NCI-H2029 treated with DMSO at 0.1 percent for 48 hours (cell line): Measurements from ENCODE around the gene SCAF11.

Source experiments
- DNase-seq: peaks from one replicate; lab custom pipeline; 2025; lab: John Stamatoyannopoulos, UW

SCAF11 gene

DNA sequence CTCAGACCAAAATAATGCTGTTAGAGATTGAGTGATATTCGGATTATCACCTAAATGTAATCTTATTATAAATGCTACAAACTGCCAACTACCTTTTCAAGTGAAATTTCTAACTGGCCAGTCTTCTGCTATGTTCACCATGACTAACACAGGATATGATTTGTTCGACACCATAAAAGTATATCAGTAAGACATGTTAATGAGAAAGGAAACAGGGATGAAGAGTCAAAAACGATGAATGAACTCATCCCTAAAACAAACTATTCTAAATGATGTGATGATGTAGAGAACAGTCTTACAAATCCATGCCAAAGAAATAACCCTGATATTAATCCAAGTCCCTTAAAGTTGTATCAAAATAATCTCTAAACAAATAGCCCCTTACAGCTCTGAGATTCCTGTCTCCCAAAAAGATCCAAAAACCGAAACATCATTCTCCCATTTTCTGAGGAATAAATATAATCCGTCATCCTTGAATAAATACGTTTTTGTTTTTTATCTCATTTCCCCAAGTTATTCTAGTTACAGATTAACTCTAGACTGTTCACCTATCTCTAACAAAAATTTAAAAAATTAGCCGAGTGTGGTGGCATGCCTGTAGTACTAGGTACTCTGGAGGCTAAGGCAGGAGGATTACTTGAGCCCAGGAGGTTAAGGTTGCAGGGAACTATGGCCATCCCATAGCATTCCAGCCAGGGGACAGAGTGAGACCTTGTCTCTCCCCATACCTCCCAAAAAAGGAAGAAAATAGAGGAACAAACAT is 9.1 kb downstream of the SCAF11 start:
- no peak for DNase-seq

DNA sequence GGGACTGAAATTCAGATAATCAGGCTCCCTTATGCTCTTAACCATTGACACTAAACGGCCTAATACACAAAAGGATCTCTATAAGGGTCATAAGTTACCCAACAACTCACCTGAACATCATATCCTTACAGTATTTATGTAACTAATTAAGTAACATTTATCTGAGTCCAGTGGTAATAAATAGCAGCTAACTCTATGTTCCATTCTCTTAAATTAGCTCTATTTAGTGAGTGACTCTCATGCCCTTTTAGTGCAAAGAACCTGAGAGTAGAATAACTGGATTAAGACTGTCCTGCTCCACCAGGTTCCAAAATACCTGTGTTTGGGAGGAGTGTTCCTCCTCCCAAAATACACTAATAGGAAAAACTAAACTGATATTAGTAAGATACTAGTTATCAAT is 9.8 kb downstream of the SCAF11 start:
- no peak for DNase-seq

DNA sequence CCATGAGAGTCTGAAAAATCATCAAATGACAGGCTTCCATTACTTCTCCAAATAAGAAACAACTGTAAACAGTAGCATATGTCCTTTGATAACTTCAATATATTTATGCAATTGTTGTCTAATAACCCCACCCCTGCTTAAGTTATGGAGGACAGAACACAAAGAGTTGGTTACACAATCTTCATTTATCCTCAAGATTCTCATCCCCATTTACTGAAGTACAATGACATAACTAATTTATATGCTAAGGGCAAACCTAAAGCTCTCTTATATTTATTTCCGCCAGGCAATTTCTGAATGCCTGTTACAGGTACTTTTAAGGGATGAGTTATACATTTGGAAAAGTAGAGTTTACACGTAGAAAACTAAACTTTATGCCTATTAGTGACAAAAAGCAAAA is 12.3 kb downstream of the SCAF11 start:
- DNase-seq: no peak

DNA sequence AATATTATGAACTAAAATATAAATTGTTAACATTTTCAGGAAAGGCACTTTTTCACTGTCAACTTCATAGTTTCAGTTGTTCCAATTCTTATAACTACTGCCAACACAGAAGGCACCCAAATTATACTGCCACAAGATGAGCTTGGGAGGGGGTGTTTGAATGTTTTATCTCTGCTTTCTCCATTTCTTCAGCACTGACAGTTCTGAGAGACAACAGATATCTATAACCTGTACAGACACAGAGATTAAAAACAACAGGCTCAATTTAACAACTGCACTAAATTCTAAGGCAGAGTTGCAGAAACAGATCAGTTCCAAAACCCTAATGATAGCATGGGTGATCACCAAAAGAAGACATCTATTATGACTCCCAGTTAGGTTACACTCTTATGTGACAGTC is 12.8 kb downstream of the SCAF11 start:
- DNase-seq: no peak

DNA sequence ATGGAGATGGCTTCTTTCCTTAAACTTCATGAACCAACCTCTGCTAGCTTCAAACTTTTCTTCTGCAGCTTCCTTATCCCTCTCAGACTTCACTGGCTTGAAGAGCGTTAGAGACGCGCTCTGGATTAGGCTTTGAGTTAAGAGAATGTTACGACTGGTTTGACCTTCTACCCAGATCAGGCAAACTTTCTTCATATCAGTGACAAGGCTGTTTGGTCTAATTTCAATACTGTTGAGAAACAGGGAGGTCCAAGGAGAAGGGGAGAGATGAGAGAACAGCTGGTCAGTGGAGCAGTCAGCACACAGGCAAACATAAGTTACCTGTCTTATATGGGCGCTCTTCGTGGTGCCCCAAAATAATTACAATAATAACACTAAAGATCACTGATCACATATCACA is 14.9 kb downstream of the SCAF11 start:
- no peak for DNase-seq

DNA sequence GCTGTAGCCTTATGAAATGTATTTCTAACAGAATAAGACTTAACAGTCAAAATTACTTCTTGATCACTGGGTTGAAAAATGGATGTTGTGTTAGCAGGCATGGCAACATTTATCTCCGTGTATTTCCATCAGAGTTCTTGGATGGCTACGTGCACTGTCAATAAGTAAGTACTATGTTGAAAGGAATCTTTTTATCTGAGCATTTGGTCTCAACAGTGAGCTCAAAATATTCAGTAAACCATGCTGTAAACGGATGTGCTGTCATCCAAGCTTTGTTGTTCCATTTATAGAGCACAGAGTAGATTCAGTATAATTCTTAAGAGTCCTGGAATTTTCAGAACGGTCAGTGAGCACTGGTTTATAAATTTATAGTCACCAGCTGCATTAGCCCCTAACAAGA is 15.5 kb downstream of the SCAF11 start:
- DNase-seq: no peak

DNA sequence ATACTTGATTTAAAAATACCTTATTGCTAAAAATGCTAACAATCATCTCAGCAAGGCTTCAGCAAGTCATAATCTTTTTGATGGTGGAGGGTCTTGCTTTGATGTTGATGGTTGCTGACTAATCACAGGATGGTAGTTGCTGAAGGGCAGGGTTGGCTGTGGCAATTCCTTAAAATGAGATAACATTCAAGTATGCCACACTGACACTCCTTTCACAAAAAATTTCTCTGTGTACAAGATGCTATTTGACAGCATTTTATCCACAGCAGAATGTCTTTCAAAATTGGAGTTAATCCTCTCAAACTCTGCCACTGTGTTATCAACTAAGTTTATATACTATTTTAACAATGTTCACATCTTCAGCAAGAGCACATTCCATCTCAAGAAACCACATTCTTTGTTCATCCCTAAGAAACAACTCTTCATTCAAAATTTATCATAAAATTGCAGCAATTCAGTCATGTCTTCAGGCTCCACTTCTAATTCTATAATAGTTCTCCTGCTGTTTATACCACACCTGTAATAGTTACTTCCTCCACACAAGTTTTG is 16.1 kb downstream of the SCAF11 start:
- no peak for DNase-seq

DNA sequence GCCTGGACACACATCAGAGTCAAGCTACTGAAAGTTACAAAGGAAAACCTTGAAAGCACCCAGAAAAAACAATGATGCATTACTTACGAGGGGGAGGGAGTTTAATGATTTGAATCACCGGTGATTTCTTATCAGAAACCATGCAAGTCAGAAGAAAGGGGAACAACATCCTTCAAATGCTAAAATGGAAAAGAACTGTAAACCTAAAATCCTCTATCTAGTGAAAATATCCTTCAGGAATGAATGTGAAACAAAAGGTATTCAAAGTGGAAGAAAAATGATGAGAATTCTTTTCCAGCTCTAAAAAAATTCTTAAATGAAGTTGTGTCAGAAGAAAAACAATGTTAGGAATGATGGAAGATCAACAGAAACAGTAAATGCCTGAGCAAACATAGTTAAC is 16.8 kb downstream of the SCAF11 start:
- no peak for DNase-seq

DNA sequence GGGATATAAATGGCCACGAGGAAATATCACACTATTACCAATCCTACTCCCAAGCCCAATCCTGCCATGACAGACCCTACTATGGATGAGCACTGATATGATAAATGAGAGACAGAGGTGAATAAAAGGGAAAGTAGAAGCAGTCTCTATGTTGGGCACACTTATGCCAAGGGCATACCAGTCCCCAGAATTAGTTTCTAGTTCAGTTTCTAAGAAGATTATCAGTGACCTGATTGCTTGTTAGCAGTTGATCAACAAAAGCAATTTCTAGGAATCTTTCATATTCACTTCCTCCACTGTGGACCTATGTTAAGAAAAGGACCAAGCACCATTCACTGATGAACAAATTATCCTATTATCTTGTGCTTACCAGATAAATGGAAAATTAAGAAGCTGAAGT is 20.0 kb downstream of the SCAF11 start:
- no peak for DNase-seq

DNA sequence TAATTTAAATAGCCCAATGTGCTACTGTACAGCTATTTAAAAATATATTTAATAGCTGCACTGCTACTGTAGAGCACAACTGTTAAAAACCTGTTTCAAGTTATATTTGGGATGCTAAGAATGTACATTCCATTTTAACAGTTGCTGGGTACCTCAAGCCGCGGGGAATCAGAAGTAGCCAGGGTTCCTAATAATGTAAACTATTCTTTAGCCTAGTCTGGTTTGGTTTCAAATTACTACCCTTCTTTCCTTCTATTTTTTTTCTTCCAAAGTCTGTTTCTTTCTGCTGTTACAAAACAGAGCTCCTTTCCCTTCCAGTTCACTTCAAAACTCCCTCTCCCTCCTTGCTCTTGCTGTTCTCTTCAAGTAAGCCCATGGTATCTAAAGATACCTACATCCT is 21.3 kb downstream of the SCAF11 start:
- no peak for DNase-seq

DNA sequence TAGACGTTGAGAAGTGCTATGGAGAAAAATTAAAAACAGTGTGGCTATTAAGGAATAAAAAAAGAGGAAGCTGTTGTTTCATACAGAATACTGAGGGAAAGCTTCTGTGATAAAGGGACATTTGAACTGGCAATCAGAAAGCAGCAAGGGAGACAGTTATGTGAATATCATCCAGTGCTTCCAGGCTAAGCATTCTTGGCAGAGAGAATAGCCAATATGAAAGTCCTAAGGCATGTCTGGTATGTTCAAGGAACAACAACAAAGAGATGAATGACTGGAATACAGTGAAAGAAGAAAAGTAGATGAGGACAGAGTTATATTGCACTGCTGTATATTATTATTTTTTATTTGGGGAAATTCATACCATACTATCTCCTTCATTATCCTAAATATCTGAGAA is 23.9 kb downstream of the SCAF11 start:
- DNase-seq: no peak

DNA sequence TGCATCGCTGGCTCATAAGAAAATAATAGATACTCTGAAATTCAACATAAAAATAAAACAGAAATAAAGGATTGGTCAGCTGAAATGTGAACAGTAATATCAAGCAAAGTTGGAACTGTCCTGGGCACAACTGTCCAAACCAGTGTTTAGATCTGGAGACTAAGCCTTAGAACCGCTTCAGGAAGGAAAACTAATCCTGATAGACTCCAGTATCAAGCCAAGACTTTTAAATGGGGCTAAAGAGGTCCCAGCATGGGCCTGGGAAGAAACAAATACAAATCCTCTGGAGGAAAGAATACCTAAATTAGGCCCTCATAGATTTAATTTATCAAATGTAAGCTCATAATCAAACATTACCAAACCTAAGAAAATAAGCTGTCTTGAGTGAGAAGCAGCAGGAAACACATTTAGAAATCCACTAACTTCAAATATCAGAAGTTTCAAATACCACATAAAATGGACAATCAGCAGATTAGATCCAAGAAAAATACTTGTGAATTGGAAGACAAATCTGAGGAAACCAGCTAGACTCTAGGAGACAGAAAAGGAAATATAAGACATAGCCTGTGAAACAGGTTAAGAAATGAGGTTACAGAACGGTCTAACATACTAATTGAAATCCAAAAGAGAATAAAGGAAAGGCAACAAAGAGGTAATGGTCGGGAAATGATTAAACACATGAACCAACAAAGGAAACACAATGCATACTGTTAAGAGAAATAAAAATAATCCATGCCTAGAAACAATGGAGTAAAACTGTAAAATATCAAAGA is 27.6 kb downstream of the SCAF11 start:
- no peak for DNase-seq

DNA sequence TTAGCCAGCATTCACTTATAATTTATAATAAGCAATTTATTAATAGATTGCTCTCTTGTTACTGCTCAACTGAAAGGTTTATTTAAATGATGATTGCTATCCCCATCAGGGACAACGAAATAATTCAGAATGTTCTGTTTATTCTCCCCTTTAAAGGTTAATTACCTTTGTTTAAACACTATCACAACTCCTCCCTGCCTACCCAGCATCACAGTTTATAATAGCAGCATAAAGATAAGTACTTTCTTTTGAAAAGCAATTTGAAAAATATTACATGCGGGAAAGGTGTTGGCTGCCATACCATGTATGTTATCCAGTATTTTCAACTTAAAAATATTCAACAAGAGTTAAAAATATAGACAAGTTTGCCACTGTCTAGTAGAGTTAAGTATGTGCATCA is 30.6 kb downstream of the SCAF11 start:
- no peak for DNase-seq

DNA sequence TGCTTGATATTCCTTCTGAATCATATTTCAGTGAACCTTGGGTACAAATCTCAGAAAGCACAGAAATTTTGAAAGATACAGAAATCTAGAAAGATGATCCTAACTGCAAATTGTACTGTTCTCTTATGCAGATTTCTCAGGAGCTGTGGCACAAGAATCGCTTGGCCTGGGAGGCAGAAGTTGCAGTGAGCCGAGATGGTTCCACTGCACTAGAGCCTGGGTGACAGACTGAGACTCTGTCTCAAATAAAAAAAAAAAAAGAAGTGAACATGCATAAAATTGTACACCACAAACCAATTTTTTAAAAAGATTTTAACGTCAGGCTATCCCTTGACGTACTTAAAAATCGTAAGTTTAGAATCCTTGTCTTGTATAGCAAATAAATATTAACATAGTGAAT is 31.3 kb downstream of the SCAF11 start:
- DNase-seq: no peak

DNA sequence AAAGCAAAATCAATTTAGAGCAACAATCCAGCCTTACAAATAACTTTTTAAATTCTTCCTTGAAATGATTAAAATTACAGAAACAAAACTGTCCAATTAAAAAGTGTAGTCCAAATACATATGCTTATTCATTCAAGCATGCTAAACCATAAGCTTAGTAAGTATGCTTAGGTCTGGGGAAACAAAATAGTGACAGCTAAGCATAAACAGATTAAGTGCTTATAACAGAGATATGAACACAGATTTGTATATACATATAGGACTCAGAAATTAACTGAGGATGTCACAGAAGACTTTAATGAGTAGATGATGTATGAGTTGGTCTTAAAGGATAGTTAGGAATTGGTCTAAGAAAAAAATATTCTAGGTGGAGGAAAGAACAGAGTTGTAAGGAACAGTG is 41.8 kb downstream of the SCAF11 start:
- no peak for DNase-seq

DNA sequence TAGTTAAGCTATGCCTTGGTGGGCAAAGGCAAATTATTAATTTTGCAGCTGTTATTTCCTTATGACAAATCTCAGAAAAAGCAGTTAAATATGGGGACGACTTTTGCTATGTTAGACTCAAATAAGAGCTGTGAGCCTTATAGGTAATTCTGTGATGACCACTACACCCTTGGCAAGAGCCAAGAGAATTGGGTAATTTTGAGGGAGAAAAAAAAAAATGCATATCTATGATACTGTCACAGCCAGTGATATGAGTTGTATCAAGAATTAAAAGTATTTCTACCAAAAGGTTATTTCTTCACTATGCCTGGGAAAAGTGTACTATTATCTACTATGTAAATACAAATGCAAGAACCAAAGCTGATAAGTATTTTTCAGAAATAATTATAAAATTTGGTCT is 43.9 kb downstream of the SCAF11 start:
- no peak for DNase-seq

DNA sequence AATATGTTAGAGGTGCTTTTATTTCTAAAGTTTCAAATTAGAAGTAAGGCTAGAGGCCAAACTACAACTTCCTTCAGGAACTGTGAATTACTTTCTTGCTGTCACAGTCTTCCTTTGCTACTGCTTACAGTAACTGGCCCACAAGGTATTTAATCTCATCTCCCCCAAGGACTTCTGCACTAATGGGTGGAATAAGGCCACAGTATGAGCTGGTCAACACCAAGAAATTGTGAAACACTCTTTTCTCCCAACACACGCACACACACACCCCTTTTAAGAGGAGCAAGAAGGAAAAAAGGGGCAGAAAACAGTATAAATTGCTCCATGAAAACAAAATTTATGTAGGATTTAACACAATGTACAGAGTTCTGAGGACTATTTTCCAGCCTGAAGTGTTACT is 45.6 kb downstream of the SCAF11 start:
- no peak for DNase-seq

DNA sequence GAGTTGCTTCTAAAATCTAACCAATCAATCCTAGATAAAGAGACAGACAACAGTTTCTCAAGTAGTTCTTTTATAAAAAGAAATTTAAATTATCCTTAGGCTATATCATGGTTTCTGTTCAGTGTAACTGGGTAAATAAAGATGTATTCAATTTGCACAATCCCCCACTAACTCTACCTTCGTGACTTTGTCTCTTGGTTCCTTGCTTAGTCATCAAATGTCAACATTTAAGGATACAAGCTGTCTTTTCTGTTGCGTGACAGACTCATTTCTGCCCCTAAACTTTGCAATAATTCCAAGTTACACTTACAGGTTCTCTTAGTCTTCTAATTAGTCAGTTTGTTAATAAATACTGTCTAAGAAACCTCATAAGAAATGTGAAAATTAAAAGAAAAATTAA is 50.6 kb downstream of the SCAF11 start:
- DNase-seq: no peak

DNA sequence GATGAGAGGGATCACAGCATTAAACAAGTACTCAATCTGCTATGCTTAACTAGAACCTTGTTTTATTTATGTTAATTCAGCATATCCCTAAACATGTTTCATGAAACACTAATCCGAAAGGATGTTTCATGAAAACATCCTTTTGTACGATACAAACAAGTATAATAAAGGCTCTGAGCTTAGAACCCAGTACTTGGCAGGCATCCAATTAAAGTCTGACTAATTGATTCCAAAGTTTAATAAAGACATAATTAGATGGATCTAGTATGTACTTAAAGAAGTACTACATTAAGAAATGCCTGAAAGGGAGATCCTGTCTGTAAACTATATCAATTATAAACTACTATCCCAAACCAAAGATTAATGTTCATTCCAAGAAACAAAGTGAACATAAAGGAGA is 51.8 kb downstream of the SCAF11 start:
- DNase-seq: no peak

DNA sequence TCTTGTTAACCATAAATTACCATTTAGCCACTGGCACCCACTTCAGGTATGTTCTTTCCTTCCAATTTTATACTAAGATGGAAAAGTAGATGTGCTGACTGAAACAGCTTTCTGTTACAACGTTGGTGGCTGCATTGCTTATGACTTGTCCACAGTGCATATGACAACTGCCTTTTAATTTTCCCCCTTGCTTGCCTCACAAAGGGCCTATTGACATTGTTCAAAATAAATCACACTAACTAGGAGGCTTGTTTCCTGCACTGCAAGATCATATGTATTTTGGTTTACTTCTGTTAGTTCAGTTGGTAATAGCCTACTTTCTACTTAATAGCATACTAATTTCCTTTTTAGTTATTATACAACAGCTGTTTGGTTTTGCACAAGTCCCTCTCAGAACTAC is 55.4 kb downstream of the SCAF11 start:
- DNase-seq: no peak

DNA sequence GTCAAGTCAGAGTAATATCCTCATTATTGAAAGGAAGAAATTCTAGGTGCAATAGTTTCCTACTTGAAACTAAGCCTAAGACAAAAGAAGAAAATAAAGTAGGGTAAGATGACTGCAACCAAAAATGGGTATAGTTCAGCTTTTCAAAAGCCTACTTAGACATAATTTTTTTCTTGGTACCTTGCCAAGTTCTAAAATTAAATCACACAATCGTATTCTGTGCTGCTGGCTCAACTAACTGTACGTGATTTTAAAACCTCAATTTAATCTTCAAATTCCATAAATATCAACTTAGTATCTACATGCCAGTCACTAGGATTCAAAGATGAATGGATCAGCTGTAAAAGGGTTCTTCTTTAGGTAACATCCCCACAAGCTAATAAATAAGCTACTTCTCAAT is 56.9 kb downstream of the SCAF11 start:
- DNase-seq: no peak

DNA sequence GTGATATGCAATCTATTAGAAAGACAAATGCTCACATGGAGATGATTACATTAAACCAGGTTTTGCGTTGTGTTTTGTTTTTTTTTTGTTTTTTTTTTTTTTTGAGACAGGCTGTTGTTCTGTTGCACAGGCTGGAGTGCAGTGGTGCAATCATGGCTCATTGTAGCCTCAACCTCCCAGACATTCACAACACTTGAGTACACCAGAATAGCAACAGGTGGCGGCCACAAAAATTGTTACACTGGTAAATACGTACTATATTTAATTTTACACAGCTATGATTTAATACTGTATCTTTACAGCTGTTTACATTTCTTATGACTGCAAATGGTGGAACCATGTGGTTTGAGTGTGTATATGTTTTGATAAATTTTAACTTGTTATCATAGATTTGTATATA is 60.0 kb downstream of the SCAF11 start:
- no peak for DNase-seq

DNA sequence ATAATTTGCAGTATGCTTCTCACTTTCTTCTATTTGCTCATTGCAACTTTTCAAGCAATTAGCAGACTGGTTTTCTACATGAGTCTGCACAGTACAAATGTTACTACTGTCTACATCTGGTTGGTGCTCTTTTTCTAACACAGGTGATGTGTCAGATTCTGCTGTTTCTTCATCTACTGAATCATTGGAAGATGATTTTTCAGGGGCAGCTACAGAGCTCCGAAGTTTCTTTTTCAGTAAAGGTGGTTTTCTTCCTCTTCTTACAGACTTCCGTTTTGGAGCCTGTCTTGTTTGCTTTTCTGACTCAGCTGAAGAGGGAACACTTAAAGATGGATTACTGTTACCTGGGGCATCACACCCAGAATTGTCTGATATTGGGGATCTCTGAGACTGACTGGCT is 62.1 kb downstream of the SCAF11 start:
- no peak for DNase-seq

DNA sequence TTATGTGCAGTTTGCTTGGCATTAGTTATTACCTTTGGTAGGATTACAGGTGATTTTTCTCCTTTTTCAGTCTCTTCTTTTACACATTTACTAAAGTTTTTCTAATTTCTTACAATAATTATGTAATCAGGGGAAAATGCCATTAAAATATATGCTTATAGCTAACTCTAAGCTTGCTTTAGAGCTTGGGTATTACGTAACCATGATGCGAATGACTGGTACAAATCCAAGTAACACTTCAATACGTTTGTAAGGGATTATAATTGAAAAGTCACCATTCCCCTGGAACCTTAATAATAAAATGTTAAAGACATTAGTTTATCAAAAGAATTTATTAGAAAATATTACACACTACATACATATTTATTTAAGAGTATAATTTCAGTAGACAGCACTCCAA is 71.6 kb downstream of the SCAF11 start:
- DNase-seq: no peak
